Keratinocyte (primary cell): ENCODE measurements around the gene CEBPG.

Source experiments
- CTCF ChIP-seq, 3 experiments: IDR thresholded peaks in 1 of 3; conservative IDR thresholded peaks in 1 of 3; optimal IDR thresholded peaks in 1 of 3; 2 replicates in 2 of 3; 3 replicates in 1 of 3; pipeline versions ENCODE3 to v1.5.1; 2011; ENCODE audit warnings: low read length in 3 of 3, mild to moderate bottlenecking in 3 of 3, moderate library complexity in 2 of 3, control low read depth in 1 of 3, inconsistent platforms in 1 of 3; ENCODE audit not compliant: insufficient read depth in 2 of 3; ENCODE audit errors: extremely low read depth in 1 of 3
- EZH2 ChIP-seq: IDR thresholded peaks from one replicate; pipeline ENCODE4 v1.6.1; 2012; ENCODE audit warnings: inconsistent platforms, mild to moderate bottlenecking, low read length, moderate library complexity

DNA sequence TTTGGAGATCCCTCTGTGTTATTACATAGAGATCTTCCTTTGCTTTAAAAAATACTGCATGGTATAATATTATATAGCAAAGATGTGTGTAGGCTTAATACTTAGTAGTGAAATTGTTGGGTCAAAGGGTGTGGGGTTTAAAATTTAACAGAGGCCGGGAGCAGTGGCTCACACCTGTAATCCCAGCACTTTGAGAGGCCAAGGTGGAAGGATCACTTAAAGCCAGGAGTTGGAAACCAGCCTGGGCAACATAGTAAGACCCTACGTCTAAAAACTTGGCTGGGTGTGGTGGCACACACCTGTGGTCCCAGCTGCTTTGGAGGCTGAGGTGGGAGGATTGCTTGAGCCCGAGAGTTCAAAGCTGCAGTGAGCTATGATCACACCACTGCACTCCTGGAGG is 48.9 kb upstream of the CEBPG start:
- TF ChIP-seq EZH2 (no peak), CTCF (optimal IDR thresholded peaks at IDR 0.05 in 1 of 3, IDR thresholded peaks at IDR 0.05 in 1 of 3, conservative IDR thresholded peaks at IDR 0.05 in 1 of 3; ENCODE audit: extremely low read depth in 1 of 3, insufficient read depth in 2 of 3, low read length in 3 of 3) (no peak)
